ENCODE measurements around the gene RPTOR.

Gene RPTOR

GRCh38 chr17:80769516-80769915 lies 224.9 kb downstream of the RPTOR start:
- peaks cover 20% of the 10 kb centered on the region for H3K36me3 Mint-ChIP-seq
- no peak overlapping the region for H3K4me3 Mint-ChIP-seq
- peaks cover 83% of the 10 kb centered on the region for H3K4me1 Mint-ChIP-seq
- no peaks in the 10 kb centered on the region for H3K27me3 Mint-ChIP-seq
- H3K9me3 Mint-ChIP-seq, result no peaks in the 10 kb centered on the region
- H3K27ac Mint-ChIP-seq, result peak overlapping the region; percentile 77

GRCh38 chr17:80769936-80770625 lies 225.4 kb downstream of the RPTOR start:
- H3K4me1 Mint-ChIP-seq, result peaks cover 83% of the 10 kb centered on the region
- peak overlapping the region; percentile 64 for H3K4me3 Mint-ChIP-seq
- no peaks in the 10 kb centered on the region for H3K9me3 Mint-ChIP-seq
- peaks cover 20% of the 10 kb centered on the region for H3K36me3 Mint-ChIP-seq
- no peaks in the 10 kb centered on the region for H3K27me3 Mint-ChIP-seq
- peak overlapping the region; percentile 63 for H3K27ac Mint-ChIP-seq

GRCh38 chr17:80770881-80771611 lies 226.4 kb downstream of the RPTOR start:
- H3K4me3 Mint-ChIP-seq, result peak overlapping the region; percentile 64
- no peaks in the 10 kb centered on the region for H3K9me3 Mint-ChIP-seq
- no peaks in the 10 kb centered on the region for H3K27me3 Mint-ChIP-seq
- H3K4me1 Mint-ChIP-seq, result peaks cover 79% of the 10 kb centered on the region
- H3K36me3 Mint-ChIP-seq, result peaks cover 17% of the 10 kb centered on the region
- H3K27ac Mint-ChIP-seq, result peak overlapping the region; percentile 63

- Mint-ChIP-seq H3K4me3 (no peak overlapping the region), H3K4me1 (peaks cover 76% of the 10 kb centered on the region), H3K36me3 (peaks cover 20% of the 10 kb centered on the region)
Measured at GRCh38 chr17:80771612-80772005, 227.0 kb downstream of the RPTOR start.

GRCh38 chr17:80772906-80773242 lies 228.2 kb downstream of the RPTOR start:
- Mint-ChIP-seq H3K4me1 (peaks cover 81% of the 10 kb centered on the region), H3K36me3 (peaks cover 31% of the 10 kb centered on the region), H3K27me3 (no peaks in the 10 kb centered on the region), H3K4me3 (peak overlapping the region; percentile 19), H3K9me3 (no peaks in the 10 kb centered on the region), H3K27ac (peak overlapping the region; percentile 97)

More at GRCh38 chr17:80771612-80772005, 227.0 kb downstream of the RPTOR start:
- Mint-ChIP-seq H3K27ac (peak overlapping the region; percentile 46), H3K9me3 (no peaks in the 10 kb centered on the region), H3K27me3 (no peaks in the 10 kb centered on the region)

- Mint-ChIP-seq H3K4me3 (peak overlapping the region; percentile 66), H3K27ac (peak overlapping the region; percentile 97), H3K4me1 (peaks cover 84% of the 10 kb centered on the region)
Measured at GRCh38 chr17:80773243-80773991, 228.8 kb downstream of the RPTOR start.

GRCh38 chr17:80774146-80774545 lies 229.5 kb downstream of the RPTOR start:
- H3K4me3 Mint-ChIP-seq, result peak overlapping the region; percentile 74
- no peaks in the 10 kb centered on the region for H3K9me3 Mint-ChIP-seq
- H3K36me3 Mint-ChIP-seq, result peaks cover 31% of the 10 kb centered on the region

More at GRCh38 chr17:80773243-80773991, 228.8 kb downstream of the RPTOR start:
- Mint-ChIP-seq H3K36me3 (peaks cover 36% of the 10 kb centered on the region), H3K27me3 (no peaks in the 10 kb centered on the region), H3K9me3 (no peaks in the 10 kb centered on the region)

GRCh38 chr17:80774643-80775281 lies 230.1 kb downstream of the RPTOR start:
- Mint-ChIP-seq H3K4me1 (peaks cover 81% of the 10 kb centered on the region), H3K36me3 (peaks cover 31% of the 10 kb centered on the region), H3K27ac (peak overlapping the region; percentile 97), H3K27me3 (no peaks in the 10 kb centered on the region), H3K9me3 (no peaks in the 10 kb centered on the region), H3K4me3 (peak overlapping the region; percentile 74)

More at GRCh38 chr17:80774146-80774545, 229.5 kb downstream of the RPTOR start:
- H3K4me1 Mint-ChIP-seq, result peaks cover 82% of the 10 kb centered on the region
- no peaks in the 10 kb centered on the region for H3K27me3 Mint-ChIP-seq
- peak overlapping the region; percentile 97 for H3K27ac Mint-ChIP-seq

GRCh38 chr17:80775863-80776262 lies 231.2 kb downstream of the RPTOR start:
- Mint-ChIP-seq H3K9me3 (no peaks in the 10 kb centered on the region), H3K4me1 (peaks cover 82% of the 10 kb centered on the region), H3K36me3 (peaks cover 27% of the 10 kb centered on the region), H3K27ac (peak overlapping the region; percentile 59), H3K27me3 (no peaks in the 10 kb centered on the region), H3K4me3 (no peak overlapping the region)

GRCh38 chr17:80777274-80777673 lies 232.6 kb downstream of the RPTOR start:
- Mint-ChIP-seq H3K4me1 (peaks cover 85% of the 10 kb centered on the region), H3K9me3 (no peaks in the 10 kb centered on the region), H3K27me3 (no peaks in the 10 kb centered on the region), H3K4me3 (no peak overlapping the region), H3K36me3 (peaks cover 23% of the 10 kb centered on the region), H3K27ac (peak overlapping the region; percentile 93)

GRCh38 chr17:80778716-80779115 lies 234.1 kb downstream of the RPTOR start:
- H3K4me3 Mint-ChIP-seq, result no peak overlapping the region
- H3K27me3 Mint-ChIP-seq, result no peaks in the 10 kb centered on the region
- H3K4me1 Mint-ChIP-seq, result peaks cover 85% of the 10 kb centered on the region
- H3K27ac Mint-ChIP-seq, result peak overlapping the region; percentile 93
- H3K9me3 Mint-ChIP-seq, result no peaks in the 10 kb centered on the region
- H3K36me3 Mint-ChIP-seq, result peaks cover 23% of the 10 kb centered on the region

- Mint-ChIP-seq H3K4me1 (peaks cover 83% of the 10 kb centered on the region), H3K27ac (peak overlapping the region; percentile 55), H3K36me3 (peaks cover 21% of the 10 kb centered on the region)
Measured at GRCh38 chr17:80779336-80779735, 234.7 kb downstream of the RPTOR start.

GRCh38 chr17:80779961-80780380 lies 235.3 kb downstream of the RPTOR start:
- Mint-ChIP-seq H3K9me3 (no peaks in the 10 kb centered on the region), H3K27me3 (no peaks in the 10 kb centered on the region), H3K36me3 (peaks cover 20% of the 10 kb centered on the region), H3K4me3 (peak overlapping the region; percentile 80), H3K27ac (peak overlapping the region; percentile 91), H3K4me1 (peaks cover 80% of the 10 kb centered on the region)

More at GRCh38 chr17:80779336-80779735, 234.7 kb downstream of the RPTOR start:
- H3K9me3 Mint-ChIP-seq, result no peaks in the 10 kb centered on the region
- H3K4me3 Mint-ChIP-seq, result no peak overlapping the region
- H3K27me3 Mint-ChIP-seq, result no peaks in the 10 kb centered on the region

GRCh38 chr17:80780381-80781198 lies 236.0 kb downstream of the RPTOR start:
- peaks cover 21% of the 10 kb centered on the region for H3K36me3 Mint-ChIP-seq
- no peaks in the 10 kb centered on the region for H3K27me3 Mint-ChIP-seq
- H3K27ac Mint-ChIP-seq, result peak overlapping the region; percentile 91
- peak overlapping the region; percentile 80 for H3K4me3 Mint-ChIP-seq
- H3K9me3 Mint-ChIP-seq, result no peaks in the 10 kb centered on the region
- peaks cover 80% of the 10 kb centered on the region for H3K4me1 Mint-ChIP-seq
